Measurements from ENCODE around the gene RPEL1.
"Not testable (repeated sequence)": the region's sequence is repeated elsewhere in the genome, so short reads cannot be mapped to it uniquely, and the experiment has no call there.

Gene RPEL1

GRCh38 chr10:103232772-103233488, 12.8 kb upstream of the RPEL1 start:
- no peak for DNase-seq (ENCODE audit: low read depth, low spot score)

DNA sequence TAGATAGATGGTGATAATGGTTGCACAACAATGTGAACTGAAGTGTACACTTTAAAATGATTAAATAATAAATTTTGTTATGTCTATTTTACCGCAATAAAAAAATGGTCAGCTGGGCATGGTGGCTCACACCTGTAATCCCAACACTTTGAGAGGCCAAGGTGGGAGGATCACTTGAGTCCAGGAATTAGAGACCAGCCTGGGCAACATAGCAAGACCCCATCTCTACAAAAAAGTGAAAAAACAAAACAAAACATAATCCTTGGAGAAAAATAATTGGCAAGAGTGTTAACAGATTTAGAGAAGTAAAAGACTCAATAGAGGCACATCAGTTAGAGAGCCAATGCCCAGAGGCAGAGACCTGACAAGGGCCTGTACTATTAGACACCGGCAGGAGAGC, 9.9 kb upstream of the RPEL1 start:
- DNase-seq (ENCODE audit: low read depth, low spot score) = no peak

DNA sequence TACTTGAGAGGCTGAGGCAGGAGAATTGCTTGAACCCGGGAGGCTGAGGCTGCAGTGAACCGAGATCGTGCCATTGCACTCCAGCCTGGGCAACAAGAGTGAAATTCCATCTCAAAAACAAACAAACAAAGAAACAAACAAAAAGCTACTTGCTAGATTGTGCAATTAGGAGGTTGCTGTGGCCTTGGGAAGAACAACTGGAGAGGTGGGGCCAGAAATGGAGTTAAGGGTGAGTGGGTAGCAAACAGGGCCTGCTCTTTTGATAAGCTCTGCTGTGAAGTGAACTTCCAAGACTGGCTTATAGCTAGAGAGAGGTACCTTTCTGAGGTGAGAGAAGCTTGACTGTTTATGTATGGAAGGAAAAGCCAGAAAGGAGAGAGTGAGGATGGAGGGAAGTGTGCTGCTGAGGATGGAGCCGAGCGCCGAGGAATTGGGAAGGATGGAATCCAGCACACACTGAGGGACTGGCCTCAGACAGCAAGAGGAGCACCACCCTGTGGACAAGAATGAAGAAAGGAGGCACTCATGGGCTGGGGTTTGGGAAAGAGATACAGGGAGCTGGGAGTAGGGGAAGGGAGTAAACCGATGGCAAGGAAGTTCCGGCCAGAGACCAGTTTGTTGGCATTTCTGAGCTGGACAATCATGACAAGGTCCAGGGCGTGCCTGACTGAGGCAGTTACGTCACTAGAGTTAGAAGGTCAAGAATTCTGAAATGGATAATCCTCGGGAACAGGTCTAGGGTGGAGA, 7.0 kb upstream of the RPEL1 start:
- DNase-seq (ENCODE audit: low read depth, low spot score) = no peak

GRCh38 chr10:103241262-103242011, 4.2 kb upstream of the RPEL1 start:
- no peak for DNase-seq (ENCODE audit: low read depth, low spot score)

GRCh38 chr10:103244666-103245271, 918 bp upstream of the RPEL1 start:
- DNase-seq (ENCODE audit: low read depth, low spot score) = peak; percentile 34

DNA sequence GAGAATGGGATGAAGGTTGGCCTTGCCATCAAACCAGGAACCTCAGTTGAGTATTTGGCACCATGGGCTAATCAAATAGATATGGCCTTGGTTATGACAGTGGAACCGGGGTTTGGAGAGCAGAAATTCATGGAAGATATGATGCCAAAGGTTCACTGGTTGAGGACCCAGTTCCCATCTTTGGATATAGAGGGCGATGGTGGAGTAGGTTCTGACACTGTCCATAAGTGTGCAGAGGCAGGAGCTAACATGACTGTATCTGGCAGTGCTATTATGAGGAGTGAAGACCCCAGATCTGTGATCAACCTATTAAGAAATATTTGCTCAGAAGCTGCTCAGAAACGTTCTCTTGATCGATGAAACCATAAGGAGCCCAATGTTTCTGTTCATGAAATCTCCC, 637 bp downstream of the RPEL1 start:
- DNase-seq (ENCODE audit: low read depth, low spot score) = no peak

GRCh38 chr10:103254113-103254512, 8.4 kb downstream of the RPEL1 start:
- DNase-seq (ENCODE audit: low read depth, low spot score) = no peak

- DNase-seq (ENCODE audit: low read depth, low spot score) = no peak
These were observed 9.0 kb downstream of the RPEL1 start for GRCh38 chr10:103254538-103255325.

- no peak for DNase-seq (ENCODE audit: low read depth, low spot score)
These were observed 10.9 kb downstream of the RPEL1 start for GRCh38 chr10:103256613-103257012.

GRCh38 chr10:103257812-103258211, 12.1 kb downstream of the RPEL1 start:
- no peak for DNase-seq (ENCODE audit: low read depth, low spot score)

DNA sequence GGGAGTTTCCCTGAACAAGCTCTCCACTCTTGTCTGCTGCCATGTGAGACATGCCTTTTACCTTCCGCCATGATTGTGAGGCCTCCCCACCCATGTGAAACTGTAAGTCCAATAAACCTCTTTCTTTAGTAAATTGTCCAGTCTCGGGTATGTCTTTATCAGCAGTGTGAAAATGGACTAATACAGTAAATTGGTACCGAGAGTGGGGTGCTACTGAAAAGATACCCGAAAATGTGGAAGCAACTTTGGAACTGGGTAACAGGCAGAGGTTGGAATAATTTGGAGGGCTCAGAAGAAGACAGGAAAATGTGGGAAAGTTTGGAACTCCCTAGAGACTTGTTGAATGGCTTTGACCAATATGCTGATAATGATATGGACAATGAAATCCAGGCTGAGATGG, 13.2 kb downstream of the RPEL1 start:
- DNase-seq (ENCODE audit: low read depth, low spot score) = not testable (repeated sequence)

- DNase-seq (ENCODE audit: low read depth, low spot score) = no peak
These were observed 14.3 kb downstream of the RPEL1 start for GRCh38 chr10:103259989-103260388.

GRCh38 chr10:103262229-103262628, 16.5 kb downstream of the RPEL1 start:
- DNase-seq (ENCODE audit: low read depth, low spot score) = no peak

GRCh38 chr10:103265717-103266329, 20.1 kb downstream of the RPEL1 start:
- DNase-seq (ENCODE audit: low read depth, low spot score) = no peak

DNA sequence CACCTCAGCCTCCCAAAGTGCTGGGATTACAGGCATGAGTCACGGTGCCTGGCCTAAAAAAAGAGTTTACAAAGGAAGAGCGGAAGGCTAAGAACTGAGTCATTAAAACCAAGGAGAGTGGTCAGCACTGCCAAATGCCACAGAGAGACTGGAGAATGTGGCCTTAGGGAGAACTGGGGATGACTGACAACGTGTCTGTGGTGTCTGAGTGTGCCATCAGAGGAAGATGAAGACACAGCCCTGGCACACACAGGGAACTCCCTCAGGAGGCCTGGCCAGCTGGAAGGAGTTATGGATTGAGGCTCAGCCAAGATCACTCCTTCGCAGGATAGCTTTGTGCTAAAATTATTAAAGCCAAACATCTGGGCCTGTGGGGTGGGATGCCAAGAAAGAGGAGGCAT, 27.4 kb downstream of the RPEL1 start:
- no peak for DNase-seq (ENCODE audit: low read depth, low spot score)

DNA sequence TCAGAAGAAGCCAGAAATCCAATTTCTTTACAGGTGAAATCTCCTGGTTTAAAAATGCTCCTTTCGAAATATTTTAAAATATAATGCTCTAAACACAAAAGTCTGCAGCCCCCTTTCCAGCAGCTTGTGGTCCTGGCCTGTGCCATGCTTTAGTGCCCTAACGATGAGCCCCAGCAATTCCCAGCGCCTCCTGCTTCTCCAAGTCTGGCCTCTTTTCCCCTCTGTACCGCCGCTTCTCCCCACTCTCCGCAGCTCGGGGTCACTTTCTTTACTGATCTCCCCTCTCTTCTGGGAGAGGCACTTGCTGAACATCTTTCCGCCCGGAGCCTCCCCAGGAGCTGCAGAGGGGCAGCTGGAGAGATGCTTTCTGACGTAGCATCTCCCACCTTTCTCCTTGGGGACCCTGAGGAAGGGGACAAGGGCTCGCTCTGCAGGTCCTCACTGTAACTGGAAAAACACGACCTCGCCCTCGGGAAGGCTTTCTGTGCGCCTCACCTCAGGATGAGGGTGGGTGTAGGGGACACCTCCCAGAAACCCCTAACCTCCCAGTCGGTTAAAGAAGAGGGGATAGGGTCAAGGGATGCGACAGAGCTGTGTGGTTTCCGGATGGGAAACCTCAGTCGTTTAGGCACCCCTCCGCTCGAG, 30.7 kb downstream of the RPEL1 start:
- no peak for DNase-seq (ENCODE audit: low read depth, low spot score)

DNA sequence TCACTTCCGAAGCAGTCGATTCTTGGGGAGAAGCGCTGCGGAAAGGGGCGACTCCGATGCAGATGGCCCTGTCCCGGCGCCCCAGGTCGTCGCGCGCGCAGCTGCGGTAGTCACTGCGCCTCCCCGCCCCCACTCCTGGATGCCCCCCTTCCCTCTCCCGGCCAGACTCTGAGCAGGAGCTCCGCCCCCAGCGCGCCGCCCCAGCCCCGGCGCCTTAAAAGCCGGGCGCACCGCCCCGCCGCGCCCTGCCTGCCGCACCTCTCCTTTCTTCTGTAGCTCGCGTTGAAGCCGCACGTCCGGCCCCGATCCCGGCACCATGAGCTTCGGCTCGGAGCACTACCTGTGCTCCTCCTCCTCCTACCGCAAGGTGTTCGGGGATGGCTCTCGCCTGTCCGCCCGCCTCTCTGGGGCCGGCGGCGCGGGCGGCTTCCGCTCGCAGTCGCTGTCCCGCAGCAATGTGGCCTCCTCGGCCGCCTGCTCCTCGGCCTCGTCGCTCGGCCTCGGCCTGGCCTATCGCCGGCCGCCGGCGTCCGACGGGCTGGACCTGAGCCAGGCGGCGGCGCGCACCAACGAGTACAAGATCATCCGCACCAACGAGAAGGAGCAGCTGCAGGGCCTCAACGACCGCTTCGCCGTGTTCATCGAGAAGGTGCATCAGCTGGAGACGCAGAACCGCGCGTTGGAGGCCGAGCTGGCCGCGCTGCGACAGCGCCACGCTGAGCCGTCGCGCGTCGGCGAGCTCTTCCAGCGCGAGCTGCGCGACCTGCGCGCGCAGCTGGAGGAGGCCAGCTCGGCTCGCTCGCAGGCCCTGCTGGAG, 31.4 kb downstream of the RPEL1 start, which contains the start of gene INA:
Gene INA (plus strand): TSS at position 243 of the 817 bp plus-strand sequence. CDS start 74 bp downstream, at position 317.
- DNase-seq (ENCODE audit: low read depth, low spot score) = no peak

DNA sequence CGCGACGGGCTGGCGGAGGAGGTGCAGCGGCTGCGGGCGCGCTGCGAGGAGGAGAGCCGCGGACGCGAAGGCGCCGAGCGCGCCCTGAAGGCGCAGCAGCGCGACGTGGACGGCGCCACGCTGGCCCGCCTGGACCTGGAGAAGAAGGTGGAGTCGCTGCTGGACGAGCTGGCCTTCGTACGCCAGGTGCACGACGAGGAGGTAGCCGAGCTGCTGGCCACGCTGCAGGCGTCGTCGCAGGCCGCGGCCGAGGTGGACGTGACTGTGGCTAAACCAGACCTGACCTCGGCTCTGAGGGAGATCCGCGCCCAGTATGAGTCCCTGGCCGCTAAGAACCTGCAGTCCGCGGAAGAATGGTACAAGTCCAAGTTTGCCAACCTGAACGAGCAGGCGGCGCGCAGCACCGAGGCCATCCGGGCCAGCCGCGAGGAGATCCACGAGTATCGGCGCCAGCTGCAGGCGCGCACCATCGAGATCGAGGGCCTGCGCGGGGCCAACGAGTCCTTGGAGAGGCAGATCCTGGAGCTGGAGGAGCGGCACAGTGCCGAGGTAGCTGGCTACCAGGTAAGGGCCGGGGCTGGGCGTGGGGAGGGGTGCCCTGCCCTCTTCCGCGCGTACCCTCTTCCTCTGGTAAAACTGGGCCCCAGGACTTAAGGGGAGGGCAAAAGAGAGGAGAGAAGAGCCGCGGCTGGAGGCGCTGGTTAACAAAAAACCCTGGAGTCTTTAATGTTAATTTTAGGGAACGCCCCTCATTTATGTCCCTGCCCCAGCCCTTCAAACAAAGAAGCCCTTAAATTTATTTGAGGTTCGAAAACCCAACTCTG, 32.2 kb downstream of the RPEL1 start:
- no peak for DNase-seq (ENCODE audit: low read depth, low spot score)

- DNase-seq (ENCODE audit: low read depth, low spot score) = no peak
These were observed 32.8 kb downstream of the RPEL1 start for GRCh38 chr10:103278537-103278823.

Measured in activated CD4-positive, CD25-positive, alpha-beta regulatory T cell treated with anti-CD3 and anti-CD28 coated beads, Interleukin-2, amount 50 U/mL, for 16 hours (primary cell).